Left ventricle myocardium superior (tissue), 1 donor: Measurements from ENCODE around the gene GKN2. TPM values are rescaled to one million over a fixed set of nuclear protein-coding genes. Genes with fewer than 3 reads are reported as not detected.

Experiments used
- ATAC-seq: fragments of 200-7000 bp; cut with Tn5 transposase; one replicate; pipeline ENCODE4 v1.9.1; 2020; ENCODE audit warnings: mild to moderate bottlenecking, moderate library complexity
- DNase-seq: peaks from one replicate; pipeline ENCODE4 v3.0.0-alpha.2; 2020
- intact Hi-C: fragments of 100-400 bp; cut with micrococcal nuclease; formaldehyde crosslinking; loops from one replicate; pipeline ENCODE4 v1.11.0; 2022
- total RNA-seq: library from RNA; stranded (reverse); fragmentation: NEBNext Ultra II Directional; extraction: Animal tissue kit (Norgen Biotek cat#: 25700); gene quantifications from one replicate; pipeline ENCODE4 v1.2.1, GENCODE V29; 2021
- donor health status: DM: no; HTN: yes; CAD: no; lungs with severe emphysema.

The GKN2 gene
- total RNA-seq, 1 donor from 2014 or later: not detected

GRCh38 chr2:68931149-68931711 is 21.5 kb downstream of the GKN2 start:
- ATAC-seq (no peak), DNase-seq (no peak)
- intact Hi-C loops: no loop called here

GRCh38 chr2:68926796-68927195 is 25.9 kb downstream of the GKN2 start:
- DNase-seq (no peak), ATAC-seq (no peak)
- intact Hi-C loops: loop anchor here (10.0 kb wide), 1 partner anchor 442 kb away; no protein-coding TSS in a partner anchor

GRCh38 chr2:68925295-68925896 is 27.3 kb downstream of the GKN2 start:
- no peak for DNase-seq
- intact Hi-C loops: loop anchor here (10.0 kb wide), 1 partner anchor 441 kb away; no protein-coding TSS in a partner anchor
- ATAC-seq: peak; percentile 57

- intact Hi-C loops: loop anchor here (10.0 kb wide), 1 partner anchor 437 kb away; no protein-coding TSS in a partner anchor
- DNase-seq: no peak
- no peak for ATAC-seq
Observed at GRCh38 chr2:68921646-68922045, 31.0 kb downstream of the GKN2 start.

GRCh38 chr2:68920481-68921170 is 32.1 kb downstream of the GKN2 start:
- DNase-seq (no peak), ATAC-seq (no peak)
- intact Hi-C loops: loop anchor here (10.0 kb wide), 1 partner anchor 436 kb away; no protein-coding TSS in a partner anchor

- intact Hi-C loops: loop anchor here (10.0 kb wide), 1 partner anchor 214 kb away; no protein-coding TSS in a partner anchor
- ATAC-seq: no peak
- no peak for DNase-seq
Observed at GRCh38 chr2:68918497-68918896, 34.2 kb downstream of the GKN2 start.

- intact Hi-C loops: loop anchor here (10.0 kb wide), 1 partner anchor 212 kb away; no protein-coding TSS in a partner anchor
Observed at GRCh38 chr2:68917034-68917718, 35.5 kb downstream of the GKN2 start.

GRCh38 chr2:68916226-68916625 is 36.5 kb downstream of the GKN2 start:
- DNase-seq: no peak
- intact Hi-C loops: loop anchor here (10.0 kb wide), 1 partner anchor 211 kb away; no protein-coding TSS in a partner anchor
- ATAC-seq: peak; percentile 63

More at GRCh38 chr2:68917034-68917718, 35.5 kb downstream of the GKN2 start:
- DNase-seq (no peak), ATAC-seq (no peak)

- no peak for DNase-seq
- intact Hi-C loops: loop anchor here (10.0 kb wide), 1 partner anchor 211 kb away; no protein-coding TSS in a partner anchor
- no peak for ATAC-seq
Observed at GRCh38 chr2:68915393-68915792, 37.3 kb downstream of the GKN2 start.

GRCh38 chr2:68913359-68913758 is 39.3 kb downstream of the GKN2 start:
- no peak for DNase-seq
- ATAC-seq: no peak
- intact Hi-C loops: loop anchor here (5.0 to 10.0 kb wide), 2 partner anchors 161 to 209 kb away; no protein-coding TSS in a partner anchor

GRCh38 chr2:68912732-68913131 is 40.0 kb downstream of the GKN2 start:
- DNase-seq (no peak), ATAC-seq (no peak)
- intact Hi-C loops: loop anchor here (5.0 to 10.0 kb wide), 2 partner anchors 160 to 208 kb away; no protein-coding TSS in a partner anchor

- ATAC-seq (no peak), DNase-seq (no peak)
- intact Hi-C loops: loop anchor here (5.0 to 10.0 kb wide), 2 partner anchors 160 to 207 kb away; no protein-coding TSS in a partner anchor
Observed at GRCh38 chr2:68912111-68912510, 40.6 kb downstream of the GKN2 start.

GRCh38 chr2:68911709-68912108 is 41.0 kb downstream of the GKN2 start:
- DNase-seq (no peak), ATAC-seq (no peak)
- intact Hi-C loops: loop anchor here (5.0 to 10.0 kb wide), 2 partner anchors 159 to 207 kb away; no protein-coding TSS in a partner anchor

GRCh38 chr2:68911246-68911645 is 41.4 kb downstream of the GKN2 start:
- intact Hi-C loops: loop anchor here (5.0 to 10.0 kb wide), 2 partner anchors 159 to 206 kb away; no protein-coding TSS in a partner anchor
- ATAC-seq (no peak), DNase-seq (no peak)

GRCh38 chr2:68909793-68910674 is 42.7 kb downstream of the GKN2 start:
- peak; percentile 58 for DNase-seq
- intact Hi-C loops: loop anchor here (5.0 to 10.0 kb wide), 2 partner anchors 158 to 205 kb away; no protein-coding TSS in a partner anchor
- peak; percentile 61 for ATAC-seq

- intact Hi-C loops: no loop called here
- peak; percentile 77 for ATAC-seq
Observed at GRCh38 chr2:68908392-68908970, 44.2 kb downstream of the GKN2 start.

GRCh38 chr2:68907920-68908253 is 44.8 kb downstream of the GKN2 start:
- intact Hi-C loops: no loop called here
- ATAC-seq: no peak
- no peak for DNase-seq

More at GRCh38 chr2:68908392-68908970, 44.2 kb downstream of the GKN2 start:
- DNase-seq: peak; percentile 71
